ENCODE measurements around the gene HPS1.

Gene HPS1

GRCh38 chr10:98463976-98464754, 17.4 kb upstream of the HPS1 start:
- DNase-seq (ENCODE audit: low spot score) = peak; percentile 91

GRCh38 chr10:98463016-98463415, 16.3 kb upstream of the HPS1 start:
- DNase-seq (ENCODE audit: low spot score) = peak; percentile 88

- no peak for DNase-seq (ENCODE audit: low spot score)
Observed at GRCh38 chr10:98461500-98461842, 14.7 kb upstream of the HPS1 start.

GRCh38 chr10:98460837-98461499, 14.2 kb upstream of the HPS1 start:
- peak; percentile 88 for DNase-seq (ENCODE audit: low spot score)

- DNase-seq (ENCODE audit: low spot score) = no peak
Observed at GRCh38 chr10:98458809-98459784, 12.4 kb upstream of the HPS1 start.

- peak; percentile 77 for DNase-seq (ENCODE audit: low spot score)
Observed at GRCh38 chr10:98457721-98458120, 11.0 kb upstream of the HPS1 start.

- peak; percentile 33 for DNase-seq (ENCODE audit: low spot score)
Observed at GRCh38 chr10:98456686-98457482, 10.1 kb upstream of the HPS1 start.

GRCh38 chr10:98456043-98456570, 9.4 kb upstream of the HPS1 start:
- no peak for DNase-seq (ENCODE audit: low spot score)

GRCh38 chr10:98453729-98454128, 7.0 kb upstream of the HPS1 start:
- no peak for DNase-seq (ENCODE audit: low spot score)

GRCh38 chr10:98450618-98451017, 3.9 kb upstream of the HPS1 start:
- no peak for DNase-seq (ENCODE audit: low spot score)

- no peak for DNase-seq (ENCODE audit: low spot score)
Observed at GRCh38 chr10:98449287-98449686, 2.6 kb upstream of the HPS1 start.

- peak; percentile 64 for DNase-seq (ENCODE audit: low spot score)
Observed at GRCh38 chr10:98446151-98446660, 529 bp downstream of the HPS1 start.

- no peak for DNase-seq (ENCODE audit: low spot score)
Observed at GRCh38 chr10:98445200-98445812, 1.4 kb downstream of the HPS1 start.

GRCh38 chr10:98444314-98445006, 2.3 kb downstream of the HPS1 start:
- DNase-seq (ENCODE audit: low spot score) = no peak

- DNase-seq (ENCODE audit: low spot score) = no peak
Observed at GRCh38 chr10:98438715-98439114, 8.0 kb downstream of the HPS1 start.

GRCh38 chr10:98436704-98437103, 10.0 kb downstream of the HPS1 start:
- DNase-seq (ENCODE audit: low spot score) = no peak

- DNase-seq (ENCODE audit: low spot score) = no peak
Observed at GRCh38 chr10:98435178-98435577, 11.6 kb downstream of the HPS1 start.

- DNase-seq (ENCODE audit: low spot score) = no peak
Observed at GRCh38 chr10:98433881-98434732, 12.6 kb downstream of the HPS1 start.

GRCh38 chr10:98433371-98433770, 13.4 kb downstream of the HPS1 start:
- no peak for DNase-seq (ENCODE audit: low spot score)

Data from hematopoietic multipotent progenitor cell treated with erythropoietin and hydrocortisone succinate and interleukin-3 and kit ligand, for 15 days (in vitro differentiated cells).